ENCODE measurements around the gene COL27A1.

Gene COL27A1

DNA sequence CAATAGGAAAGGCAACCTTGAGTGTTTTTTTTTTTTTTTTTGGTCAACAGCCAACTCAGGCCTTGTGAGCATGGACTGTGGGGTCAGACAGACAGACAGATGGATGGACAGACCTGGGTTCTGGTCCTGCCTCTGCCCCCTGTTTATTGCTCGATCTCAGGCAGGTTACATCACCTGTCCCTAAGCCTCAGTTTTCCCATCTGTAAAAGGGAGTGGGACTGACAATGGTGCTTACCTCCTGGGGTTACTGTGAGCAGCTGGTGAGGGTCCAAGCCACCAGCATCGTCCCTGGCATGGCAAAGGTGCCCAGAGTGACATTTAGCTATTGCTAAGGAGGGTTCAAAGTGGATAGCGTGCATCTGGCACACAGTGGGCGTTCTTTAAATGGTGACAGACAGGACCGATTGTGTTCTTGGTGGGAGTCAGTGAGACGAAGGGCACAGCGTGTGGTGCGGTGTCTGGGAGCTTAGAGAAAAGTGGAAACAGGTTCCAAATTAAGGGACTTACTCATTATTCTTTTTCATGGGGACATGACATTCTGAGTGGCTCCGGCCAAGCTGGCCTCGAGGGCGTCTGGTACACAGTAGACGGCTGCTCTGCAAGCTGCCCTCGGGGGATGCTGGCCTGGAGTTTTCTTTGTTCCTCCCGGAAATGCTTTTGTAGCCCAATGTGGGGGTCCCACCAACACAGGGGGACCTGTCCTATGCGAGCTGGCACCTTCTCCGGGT lies 72.1 kb downstream of the COL27A1 start:
- DNase-seq (ENCODE audit: low read depth): no peak

DNA sequence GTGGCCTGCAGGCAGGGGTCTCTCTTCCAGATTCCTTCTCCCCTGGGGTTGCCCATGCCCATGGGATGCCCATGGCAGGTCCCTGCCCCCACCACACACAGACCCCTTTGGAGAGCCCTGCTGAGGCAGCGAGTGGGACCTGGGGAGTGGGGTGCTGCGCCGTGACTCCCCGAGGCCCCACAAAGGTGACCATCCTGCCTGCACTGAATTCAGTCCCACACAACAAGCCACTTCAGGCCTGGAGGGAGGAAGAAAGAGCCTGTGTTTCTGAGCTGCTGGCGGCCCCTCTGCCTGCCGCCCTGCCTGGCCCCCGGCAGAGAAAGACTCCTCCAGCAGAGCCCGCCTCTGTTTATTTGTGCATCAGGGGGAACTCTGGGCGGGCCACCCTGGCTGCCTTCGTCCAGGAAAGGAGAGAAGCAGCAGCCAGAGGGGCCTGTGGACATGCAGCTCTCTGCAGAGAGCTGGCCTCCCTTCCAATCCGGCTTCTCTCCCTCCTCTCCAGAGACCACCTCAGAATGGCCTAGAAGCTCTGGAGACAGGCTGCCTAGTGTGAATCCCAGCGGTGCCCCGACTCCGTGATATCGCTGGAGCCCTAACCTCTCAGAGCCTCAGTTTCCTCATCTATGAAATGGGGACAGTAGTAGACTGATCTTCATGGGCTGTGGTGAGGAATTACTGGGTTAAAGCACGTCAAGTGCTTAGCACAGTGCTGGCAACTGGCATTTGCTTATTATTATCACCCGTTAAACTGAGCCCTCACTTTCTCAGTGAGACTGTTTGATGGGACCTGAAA lies 72.9 kb downstream of the COL27A1 start:
- DNase-seq (ENCODE audit: low read depth): no peak

DNA sequence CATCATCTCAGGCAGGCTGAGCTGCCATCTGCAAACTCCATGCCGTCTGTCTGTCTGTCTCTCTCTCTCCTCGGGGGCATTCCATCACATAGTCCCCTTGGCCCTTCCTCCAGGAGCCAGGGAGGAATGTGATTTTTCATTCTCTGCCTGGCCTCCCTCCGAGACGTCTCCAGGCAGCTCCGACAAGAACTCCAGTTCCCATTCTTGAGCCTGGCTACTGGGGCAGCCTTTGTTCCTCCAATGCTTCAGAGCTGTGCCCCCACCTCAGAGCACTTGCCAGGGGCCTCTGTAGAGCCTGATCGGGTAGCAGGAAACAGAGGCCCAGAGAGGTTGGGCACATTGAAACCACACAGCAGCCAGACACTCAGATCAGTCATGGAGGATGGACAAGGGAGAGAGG lies 74.0 kb downstream of the COL27A1 start:
- no peak for DNase-seq (ENCODE audit: low read depth)

DNA sequence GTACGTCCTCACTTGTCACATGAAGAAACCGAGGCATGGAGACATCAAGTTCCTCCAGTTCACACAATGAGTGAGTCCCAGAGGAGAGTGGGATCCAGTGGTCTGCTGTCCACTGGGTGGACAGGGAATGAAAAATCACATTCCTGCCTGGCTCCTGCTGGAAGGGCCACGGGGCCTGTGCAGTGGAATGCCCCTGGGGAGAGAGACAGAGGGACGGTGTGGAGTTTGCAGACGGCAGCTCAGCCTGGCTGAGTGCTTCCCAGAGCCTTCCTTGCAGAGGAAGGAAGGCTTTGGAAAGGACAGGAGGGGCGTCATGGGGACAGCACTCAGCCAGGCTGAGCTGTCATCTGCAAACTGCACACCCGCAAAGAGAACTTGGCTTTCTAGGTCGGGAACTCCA lies 74.7 kb downstream of the COL27A1 start:
- no peak for DNase-seq (ENCODE audit: low read depth)

DNA sequence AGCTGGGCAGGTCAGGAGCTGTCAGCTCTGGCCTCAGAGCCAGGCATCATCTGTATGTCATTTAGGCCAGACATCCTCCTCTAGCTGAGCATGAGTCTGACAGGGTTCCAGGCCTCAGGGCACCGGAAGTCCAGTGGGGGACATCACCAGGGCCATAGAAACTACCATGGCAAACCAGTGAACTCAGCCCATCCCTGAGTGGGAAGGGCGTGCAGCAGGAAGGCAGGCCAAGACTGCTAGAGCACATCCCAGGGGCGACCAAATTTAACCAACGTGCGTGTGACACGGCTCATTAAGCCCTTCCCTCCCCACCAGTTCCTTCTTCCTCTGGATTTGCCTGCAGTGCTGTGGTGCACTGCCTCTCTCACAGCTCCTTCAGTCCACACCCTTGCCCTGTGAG lies 75.9 kb downstream of the COL27A1 start:
- DNase-seq (ENCODE audit: low read depth): no peak

DNA sequence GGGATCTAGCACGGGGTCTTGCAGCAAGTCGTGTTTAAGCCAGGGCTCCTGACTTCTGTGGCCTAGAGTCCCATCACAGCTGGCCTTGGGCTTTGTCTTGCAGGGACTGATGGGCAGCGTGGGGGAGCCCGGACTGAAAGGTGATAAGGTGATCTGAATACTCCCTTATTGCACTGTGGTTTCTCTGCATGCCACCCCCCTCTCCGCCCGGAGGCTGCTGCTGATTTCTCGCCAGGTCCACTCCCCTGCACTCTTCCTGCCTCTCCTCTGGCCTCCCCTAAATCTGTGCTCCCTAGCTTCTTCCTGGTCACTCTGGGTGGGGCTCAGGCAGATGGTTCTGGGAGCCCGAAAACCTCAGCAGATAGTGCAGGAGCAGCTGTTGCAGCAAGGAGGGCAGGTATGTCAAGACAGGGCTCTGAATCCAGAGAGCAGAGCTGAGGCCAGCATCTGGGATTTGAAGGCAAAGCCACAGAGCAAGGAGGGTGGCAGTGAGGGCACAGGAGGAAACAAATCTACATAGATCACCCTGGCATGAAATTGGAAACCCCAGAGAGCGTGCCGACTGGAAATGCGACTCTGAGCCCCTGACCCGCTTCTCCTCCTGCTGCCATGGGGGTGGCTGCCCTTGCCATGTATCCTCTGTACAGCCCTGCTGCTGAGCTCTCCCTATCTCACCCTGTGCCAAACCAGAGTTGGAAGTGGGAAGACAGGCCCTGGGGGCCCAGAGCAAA lies 76.5 kb downstream of the COL27A1 start:
- DNase-seq (ENCODE audit: low read depth): no peak

DNA sequence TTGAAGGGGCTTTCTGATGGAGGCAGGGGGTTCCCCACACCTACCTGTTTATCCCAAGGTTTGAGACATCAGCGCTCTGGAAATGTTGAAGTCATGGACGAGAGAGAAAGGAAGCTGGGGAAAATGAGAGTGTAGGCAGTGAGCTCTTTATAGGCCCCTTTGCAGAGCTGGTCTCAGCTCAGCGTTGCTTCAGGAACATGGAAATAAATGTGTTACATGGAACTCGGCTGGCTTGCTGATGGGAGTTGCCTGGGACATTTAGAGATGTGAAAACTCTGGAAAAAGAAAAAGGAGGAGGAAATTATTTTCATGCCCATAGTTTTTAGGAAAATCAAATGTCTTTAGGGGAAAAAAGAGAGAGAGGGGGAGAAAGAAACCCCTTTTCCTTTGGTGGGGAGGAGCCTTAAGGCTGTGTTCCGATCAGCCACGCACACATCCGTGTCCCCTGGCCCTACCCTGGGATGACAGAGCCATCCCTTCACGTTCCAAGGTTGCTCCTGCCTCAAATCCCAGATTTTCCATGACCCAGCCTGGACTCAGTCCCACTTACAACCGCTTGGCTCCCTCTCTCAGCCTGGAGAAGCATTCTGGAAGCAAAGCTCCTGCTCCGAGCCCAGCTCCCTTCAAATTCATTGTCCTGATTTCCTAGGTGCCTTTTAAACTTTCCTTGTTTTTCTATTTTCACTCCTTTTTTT lies 78.3 kb downstream of the COL27A1 start:
- DNase-seq (ENCODE audit: low read depth): no peak

DNA sequence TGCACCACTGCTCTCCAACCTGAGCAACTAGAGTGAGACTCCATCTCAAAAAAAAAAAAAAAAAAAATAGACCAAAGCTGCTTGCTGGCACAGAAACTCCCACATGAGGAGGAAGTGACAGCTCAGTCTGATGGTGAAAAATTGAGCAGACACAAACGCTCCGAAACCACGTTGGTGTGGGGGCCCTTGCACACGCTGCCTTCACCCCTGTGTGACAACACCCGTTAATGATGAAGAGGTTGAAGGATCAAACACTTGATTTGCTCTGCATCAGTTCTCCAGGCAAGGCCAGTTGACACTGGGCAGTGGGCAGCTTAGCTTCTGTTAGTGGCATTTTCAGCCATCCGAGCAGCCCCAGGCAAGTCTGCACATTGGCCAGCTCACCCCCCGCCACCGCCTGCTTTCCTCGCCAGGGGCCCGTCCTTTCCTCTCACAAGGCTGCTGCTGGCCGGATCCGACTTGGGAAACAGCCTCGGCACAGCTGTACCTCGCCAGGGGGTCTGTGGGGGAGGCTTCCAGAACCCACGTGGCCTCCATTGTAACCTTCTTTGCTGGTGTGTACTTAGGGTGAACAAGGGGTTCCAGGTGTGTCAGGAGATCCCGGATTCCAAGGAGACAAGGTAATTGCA lies 79.8 kb downstream of the COL27A1 start:
- no peak for DNase-seq (ENCODE audit: low read depth)

DNA sequence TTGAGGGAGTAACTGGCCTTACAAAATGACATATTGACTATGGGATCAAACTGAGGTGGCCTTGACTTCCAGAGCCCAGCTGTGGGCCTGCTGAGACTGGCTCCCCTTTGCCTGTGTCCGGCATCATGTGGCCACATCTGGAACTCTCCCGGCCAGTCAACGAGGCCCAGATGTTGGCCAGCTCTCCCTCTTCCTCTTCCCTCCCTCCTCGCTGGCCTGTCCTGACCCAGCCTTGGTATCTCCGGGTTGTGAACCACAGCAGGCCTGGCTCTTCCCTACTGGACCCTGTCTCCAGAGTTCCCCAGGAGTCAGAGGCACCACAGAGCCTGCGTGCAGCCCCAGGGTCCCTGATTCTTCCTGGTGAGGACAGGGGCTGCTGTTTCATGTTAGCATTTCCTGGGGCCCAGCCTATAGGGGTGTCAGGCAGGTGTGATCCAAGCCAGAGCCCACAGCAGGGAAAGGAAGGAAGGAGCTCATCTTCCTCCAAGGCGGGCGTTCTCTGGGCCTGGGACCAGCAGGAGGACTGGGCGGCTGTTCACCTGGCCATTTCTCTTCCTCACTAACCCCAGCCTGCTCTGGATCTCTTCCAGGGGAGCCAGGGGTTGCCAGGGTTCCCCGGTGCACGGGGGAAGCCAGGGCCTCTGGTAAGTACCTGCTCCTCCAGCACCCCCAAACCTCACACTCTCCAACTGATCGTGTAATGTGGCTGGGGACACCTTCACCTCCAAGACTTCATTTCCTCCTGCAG lies 81.2 kb downstream of the COL27A1 start:
- DNase-seq (ENCODE audit: low read depth): no peak

DNA sequence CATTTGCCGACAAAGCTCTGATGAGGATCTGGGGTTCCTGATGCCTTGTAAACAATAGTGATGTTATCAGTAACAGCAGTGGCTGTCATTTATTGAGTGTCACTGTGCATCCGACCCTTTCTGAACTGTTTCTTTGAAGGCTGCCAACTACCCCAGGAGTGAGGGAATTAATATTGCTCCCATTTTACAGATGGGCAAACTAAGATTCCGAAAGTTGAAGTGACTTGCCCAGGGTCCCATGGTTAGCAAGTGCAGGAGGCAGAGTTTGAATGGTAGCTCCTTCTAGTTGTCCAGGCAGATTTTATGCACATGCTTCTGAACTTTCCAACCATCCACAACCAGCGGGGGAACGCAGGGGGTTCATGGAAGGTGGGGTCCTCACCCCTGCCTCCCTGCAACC lies 81.9 kb downstream of the COL27A1 start:
- no peak for DNase-seq (ENCODE audit: low read depth)

DNA sequence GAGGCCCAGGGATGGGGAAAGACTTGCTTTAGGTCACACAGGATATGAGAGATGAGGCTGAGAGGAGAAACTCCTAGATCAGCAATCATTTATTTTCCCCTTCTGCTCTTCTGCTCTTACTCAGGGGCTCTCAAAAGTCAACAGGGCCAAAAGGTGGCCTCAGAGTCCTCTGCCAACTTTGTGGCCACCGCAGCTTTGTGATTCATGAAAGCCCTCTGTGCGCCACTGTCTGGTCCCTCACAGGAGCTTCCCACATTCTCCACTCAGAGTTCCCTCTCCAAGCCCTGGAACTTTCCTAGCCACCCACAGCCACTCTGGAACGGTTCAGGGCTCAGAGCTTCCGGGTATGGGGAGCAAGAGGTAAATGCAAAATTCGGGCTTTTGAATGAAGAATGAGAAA lies 82.4 kb downstream of the COL27A1 start:
- no peak for DNase-seq (ENCODE audit: low read depth)

DNA sequence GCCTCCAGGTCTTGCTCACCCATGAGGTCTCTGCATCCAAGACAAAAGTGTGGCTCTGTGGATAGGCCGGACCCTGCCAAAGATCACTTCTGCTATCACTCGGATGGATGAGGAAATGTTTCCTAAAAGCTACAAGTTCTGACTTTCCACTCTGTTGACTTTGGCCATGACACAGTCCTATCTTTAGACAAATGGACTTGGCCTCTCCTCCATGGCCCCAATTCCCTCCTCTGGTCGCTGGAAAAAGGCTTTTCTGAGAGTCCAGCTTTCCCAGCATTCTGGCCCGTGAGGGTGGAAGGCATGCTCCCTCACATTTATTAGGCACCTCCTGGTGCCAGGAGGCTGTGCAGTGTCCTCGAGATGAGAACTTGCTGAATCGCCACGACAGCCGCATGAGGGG lies 83.1 kb downstream of the COL27A1 start:
- DNase-seq (ENCODE audit: low read depth): no peak

DNA sequence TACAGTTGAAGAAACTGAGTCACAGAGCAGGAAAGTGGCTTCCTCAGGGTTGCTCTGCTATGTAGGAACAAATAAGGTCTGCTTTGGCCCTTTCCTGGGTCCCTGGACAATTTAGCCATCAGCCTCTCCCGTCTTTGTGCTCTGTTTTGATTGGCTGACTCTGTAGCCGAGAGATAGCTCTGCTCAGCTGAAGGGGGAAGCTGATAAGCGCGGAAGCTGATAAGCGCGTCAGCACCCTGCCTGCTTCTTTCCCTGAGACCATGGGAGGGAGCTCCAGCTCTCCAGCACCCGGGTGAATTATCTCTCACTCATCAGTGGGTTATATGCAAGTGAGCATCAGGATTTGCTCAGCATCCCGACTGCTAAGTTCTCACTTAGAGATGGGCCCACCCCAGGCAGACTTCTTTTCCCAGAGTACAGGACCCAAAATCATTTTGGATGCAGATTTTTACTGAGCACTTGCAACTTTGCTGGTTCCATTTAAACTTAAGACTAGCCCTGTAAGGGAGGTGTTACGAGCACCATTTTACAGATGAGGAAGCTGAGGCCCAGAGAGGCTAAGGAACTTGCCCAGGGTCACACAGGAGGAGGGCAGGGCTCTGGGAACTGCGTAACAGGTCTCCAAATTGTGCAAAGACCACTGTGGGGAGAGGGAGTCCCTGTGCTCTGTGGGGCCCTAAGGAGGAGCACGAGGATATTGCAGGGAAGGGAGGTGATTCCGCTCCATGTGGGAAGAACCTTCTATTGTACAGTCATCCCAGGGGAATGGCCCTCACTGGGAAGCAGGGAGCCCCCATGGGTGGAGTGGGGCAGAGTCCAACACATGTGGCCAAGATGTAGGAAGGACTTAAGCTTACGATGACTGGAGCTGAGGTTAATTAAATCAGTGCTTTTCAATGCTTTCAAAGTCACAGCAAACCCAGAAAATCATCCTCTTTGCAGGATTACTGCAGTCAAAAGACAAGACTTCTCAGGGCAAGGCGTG lies 83.8 kb downstream of the COL27A1 start:
- DNase-seq (ENCODE audit: low read depth): no peak

DNA sequence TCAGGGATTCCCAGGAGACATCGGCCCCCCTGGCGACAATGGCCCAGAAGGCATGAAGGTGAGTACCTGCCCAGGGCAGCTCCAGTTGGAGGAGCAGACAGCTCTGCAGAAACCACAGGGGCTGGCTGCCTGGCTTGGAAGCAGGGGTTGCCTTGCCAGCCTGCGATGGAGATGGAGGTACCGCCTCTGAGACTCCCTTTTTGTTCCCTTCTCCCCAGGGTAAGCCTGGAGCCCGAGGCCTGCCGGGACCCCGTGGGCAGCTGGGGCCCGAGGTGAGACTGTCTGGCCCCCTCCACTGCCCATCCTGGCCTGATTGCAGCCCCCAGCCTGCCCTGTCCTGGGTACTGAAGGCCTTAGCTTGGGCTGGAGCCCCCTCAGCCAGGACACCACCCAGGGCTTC lies 84.9 kb downstream of the COL27A1 start:
- DNase-seq (ENCODE audit: low read depth): no peak

DNA sequence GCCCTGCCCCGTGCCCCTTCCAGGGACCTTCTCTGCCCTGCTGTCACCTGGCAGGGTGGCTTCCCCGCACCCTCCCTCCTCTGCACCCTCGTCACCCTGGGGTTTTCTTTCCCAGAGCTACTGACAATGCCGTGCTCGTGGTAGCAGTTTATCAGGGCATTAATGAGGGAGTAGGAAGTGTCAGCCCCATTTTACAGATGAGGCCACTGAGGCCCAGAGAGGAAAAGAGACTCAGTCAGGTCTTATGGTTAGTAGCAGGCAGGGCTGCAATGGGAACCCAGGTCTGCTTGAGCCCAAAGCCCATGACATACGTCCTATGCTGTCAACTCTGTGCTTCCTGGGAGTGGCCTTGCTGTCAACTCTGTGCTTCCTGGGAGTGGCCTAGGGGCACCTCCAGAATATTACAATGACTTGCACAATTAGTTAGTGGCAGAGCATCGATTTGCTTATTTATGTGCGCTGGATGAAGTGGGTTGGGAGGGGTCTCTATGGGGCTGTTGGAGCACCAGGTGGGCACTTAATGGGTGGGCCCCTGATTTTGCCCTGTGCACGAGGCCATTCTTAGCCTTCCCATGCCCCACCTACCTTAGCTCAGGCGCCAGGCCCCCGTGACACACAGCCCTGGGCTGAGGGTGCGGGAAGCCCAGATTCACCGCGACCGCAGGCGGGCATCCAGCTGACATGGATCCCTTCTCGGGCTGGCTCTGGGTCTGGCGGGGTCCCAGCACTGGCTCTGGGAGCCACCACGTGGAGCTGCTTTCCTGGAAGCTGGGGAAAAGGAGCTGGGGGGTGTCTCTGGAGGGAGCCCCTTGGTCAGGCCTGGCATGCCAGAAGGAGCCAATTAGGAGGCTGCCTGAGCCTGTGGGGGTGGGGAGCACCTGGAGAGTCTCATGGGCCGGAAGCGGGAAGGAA lies 85.6 kb downstream of the COL27A1 start:
- no peak for DNase-seq (ENCODE audit: low read depth)

DNA sequence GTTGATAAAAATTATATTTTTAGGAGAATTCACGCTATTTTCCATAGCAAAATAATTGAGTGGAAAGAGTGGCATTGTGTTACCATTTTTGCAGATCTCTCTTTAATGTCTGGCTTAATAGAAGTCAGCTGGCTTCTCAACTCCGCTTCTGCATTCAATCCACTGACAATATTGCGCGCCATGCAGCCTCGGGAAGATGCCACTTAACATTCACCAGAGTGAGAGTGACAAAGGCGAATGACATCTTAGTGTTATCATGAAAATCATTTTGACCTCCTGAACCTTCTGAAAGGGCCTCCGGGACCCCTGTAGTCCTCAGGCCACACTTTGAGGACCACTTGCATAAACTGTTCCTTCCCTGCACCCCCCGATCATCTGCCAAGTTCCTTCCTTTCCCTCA lies 87.5 kb downstream of the COL27A1 start:
- DNase-seq (ENCODE audit: low read depth): no peak

DNA sequence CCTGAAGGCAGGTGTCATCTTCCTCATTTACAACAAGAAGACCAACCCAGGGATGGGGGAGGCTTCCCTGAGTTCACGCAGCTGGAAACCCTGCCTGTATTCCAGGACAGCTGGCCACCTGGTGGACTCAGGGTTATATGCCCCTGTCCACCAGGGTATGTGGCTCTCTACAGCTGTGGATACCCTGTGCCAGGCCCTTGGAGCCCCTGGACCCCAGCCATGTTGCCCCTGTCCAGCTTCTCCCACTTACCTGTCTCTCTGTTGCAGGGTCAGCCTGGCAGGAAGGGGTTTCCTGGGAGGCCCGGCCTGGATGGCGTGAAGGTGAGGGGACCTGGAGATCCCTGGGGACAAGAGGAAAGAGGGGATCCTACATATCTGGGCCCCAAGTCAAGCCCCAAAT lies 87.9 kb downstream of the COL27A1 start:
- no peak for DNase-seq (ENCODE audit: low read depth)

DNA sequence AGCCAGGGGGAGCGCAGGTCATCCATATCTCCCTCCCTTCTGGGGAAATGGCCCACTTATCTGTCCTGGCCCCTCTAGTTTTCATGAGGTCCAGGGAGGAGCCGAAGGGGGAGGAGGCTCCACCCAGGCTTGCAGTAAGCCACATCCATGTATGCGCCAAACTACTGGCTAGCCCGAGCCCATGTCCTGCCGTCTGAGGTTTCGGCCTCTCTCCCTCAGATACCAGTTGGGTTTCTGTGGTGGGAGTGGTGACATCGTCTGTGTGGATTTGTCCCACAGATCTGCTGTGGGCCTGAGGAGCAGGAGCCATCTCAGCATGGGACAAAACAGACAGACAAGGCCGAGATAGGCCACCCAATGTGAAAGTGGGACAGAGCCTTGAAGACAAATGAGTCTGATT lies 89.2 kb downstream of the COL27A1 start:
- no peak for DNase-seq (ENCODE audit: low read depth)

DNA sequence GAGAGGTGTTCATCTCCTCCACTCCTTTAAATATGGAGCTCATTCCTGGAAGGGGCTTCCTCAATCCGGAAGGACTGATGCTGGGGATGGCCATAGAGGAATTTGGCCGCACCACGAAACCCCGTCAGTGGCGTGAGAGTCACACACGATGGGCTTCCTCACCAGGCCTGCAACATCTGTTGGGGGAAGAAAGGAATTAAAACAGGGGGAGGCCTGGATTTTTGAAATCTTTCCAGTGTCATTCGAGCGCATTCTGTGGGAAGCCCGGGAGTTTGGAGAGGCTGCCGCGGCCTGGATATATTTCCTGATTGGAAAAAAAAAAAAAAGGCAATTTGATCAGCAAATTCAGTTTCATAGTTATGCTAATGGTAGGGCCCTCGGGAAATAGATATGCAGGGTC lies 91.2 kb downstream of the COL27A1 start:
- no peak for DNase-seq (ENCODE audit: low read depth)
